Breast epithelium (tissue), 3 donors: ENCODE measurements around the gene XYLT1.

Source experiments
- CTCF ChIP-seq, 3 donors: fragments of 450-650 bp; IDR thresholded peaks; one replicate each; pipeline ENCODE4 v1.5.1; 2016 to 2017; ENCODE audit warnings: antibody characterized with exemption in 3 of 3, mild to moderate bottlenecking in 3 of 3, moderate library complexity in 3 of 3
- POLR2A ChIP-seq: fragments of 450-650 bp; IDR thresholded peaks from one replicate; pipeline ENCODE4 v1.6.1; 2016; ENCODE audit warnings: antibody characterized with exemption, mild to moderate bottlenecking, moderate library complexity

- TF ChIP-seq CTCF (IDR thresholded peaks at IDR 0.05), result no peak
- no peak for TF ChIP-seq POLR2A
Observed at GRCh38 chr16:17205279-17206211, 265.2 kb downstream of the XYLT1 start.
